H9 (cell line): ENCODE results near the gene VWA8. TPM values are rescaled to one million over a fixed set of nuclear protein-coding genes. Genes with fewer than 3 reads are reported as not detected.

Experiments used
- DNase-seq: peaks from one replicate; pipeline ENCODE4 v3.0.0-alpha.2; 2017
- H2AFZ ChIP-seq: one replicate; pipeline ENCODE4 v1.6.1; 2013; ENCODE audit warnings: mild to moderate bottlenecking, low read length, control low read depth, moderate library complexity
- H2AK5ac ChIP-seq: 2 replicates; pipeline ENCODE4 v1.6.1; 2013; ENCODE audit warnings: low read length, control low read depth, mixed read lengths; ENCODE audit not compliant: insufficient read length
- H2BK120ac ChIP-seq: one replicate; pipeline ENCODE4 v1.6.1; 2013; ENCODE audit warnings: low read depth, mild to moderate bottlenecking, low read length, control low read depth, inconsistent platforms; ENCODE audit not compliant: poor library complexity, severe bottlenecking
- H2BK12ac ChIP-seq: 2 replicates; pipeline ENCODE4 v1.6.1; 2013; ENCODE audit warnings: low read length, control low read depth, mixed read lengths, low read depth; ENCODE audit not compliant: insufficient read length
- H2BK15ac ChIP-seq: 2 replicates; pipeline ENCODE4 v1.6.1; 2013; ENCODE audit warnings: low read depth, low read length, control low read depth
- H2BK20ac ChIP-seq: one replicate; pipeline ENCODE4 v1.6.1; 2013; ENCODE audit warnings: low read depth, mild to moderate bottlenecking, low read length, control low read depth, inconsistent platforms; ENCODE audit not compliant: poor library complexity, severe bottlenecking
- H2BK5ac ChIP-seq: 2 replicates; pipeline ENCODE4 v1.6.1; 2013; ENCODE audit warnings: low read length, control low read depth, mixed read lengths; ENCODE audit not compliant: insufficient read length
- H3K14ac ChIP-seq: 2 replicates; pipeline ENCODE4 v1.6.1; 2013; ENCODE audit warnings: low read length, control low read depth; ENCODE audit not compliant: insufficient read depth
- H3K18ac ChIP-seq: 2 replicates; pipeline ENCODE4 v1.6.1; 2013; ENCODE audit warnings: low read depth, mild to moderate bottlenecking, mixed read lengths, low read length, control low read depth; ENCODE audit not compliant: insufficient read length
- H3K23ac ChIP-seq: 2 replicates; pipeline ENCODE4 v1.6.1; 2013; ENCODE audit warnings: low read length, control low read depth, mixed read lengths, low read depth; ENCODE audit not compliant: insufficient read length
- H3K23me2 ChIP-seq: 2 replicates; pipeline ENCODE4 v1.6.1; 2013; ENCODE audit warnings: low read depth, mild to moderate bottlenecking, mixed read lengths, low read length, control low read depth; ENCODE audit not compliant: insufficient read length, poor library complexity, severe bottlenecking
- H3K27ac ChIP-seq: 2 replicates; pipeline ENCODE4 v1.5.1; 2013; ENCODE audit warnings: low read length, control low read depth, mixed read lengths, low read depth; ENCODE audit not compliant: insufficient read length
- H3K27me3 ChIP-seq: 2 replicates; pipeline ENCODE4 v1.6.1; 2013; ENCODE audit warnings: low read length, control low read depth, inconsistent platforms; ENCODE audit not compliant: insufficient read depth
- H3K4ac ChIP-seq: 2 replicates; pipeline ENCODE4 v1.6.1; 2013; ENCODE audit warnings: low read depth, mild to moderate bottlenecking, control low read depth, inconsistent platforms, low read length, moderate library complexity
- H3K4me1 ChIP-seq: 2 replicates; pipeline ENCODE4 v1.6.1; 2013; ENCODE audit warnings: low read length, control low read depth, inconsistent platforms; ENCODE audit not compliant: insufficient read depth
- H3K4me2 ChIP-seq: 2 replicates; pipeline ENCODE4 v1.6.1; 2013; ENCODE audit warnings: low read length, control low read depth, mixed read lengths; ENCODE audit not compliant: insufficient read length, insufficient read depth
- H3K56ac ChIP-seq: 2 replicates; pipeline ENCODE4 v1.6.1; 2013; ENCODE audit warnings: low read depth, mild to moderate bottlenecking, mixed read lengths, low read length, control low read depth; ENCODE audit not compliant: insufficient read length
- H3K79me1 ChIP-seq: 2 replicates; pipeline ENCODE4 v1.6.1; 2013; ENCODE audit warnings: low read depth, mild to moderate bottlenecking, moderate library complexity, low read length, control low read depth, inconsistent platforms; ENCODE audit not compliant: insufficient read depth, poor library complexity, severe bottlenecking
- H3K79me2 ChIP-seq: 2 replicates; pipeline ENCODE4 v1.6.1; 2013; ENCODE audit warnings: low read length, control low read depth, inconsistent platforms; ENCODE audit not compliant: insufficient read depth
- H3K9ac ChIP-seq: 2 replicates; pipeline ENCODE4 v1.6.1; 2013; ENCODE audit warnings: low read length, control low read depth, mixed read lengths; ENCODE audit not compliant: insufficient read length; ENCODE audit errors: extremely low read depth
- H3K9me3 ChIP-seq: one replicate; pipeline ENCODE4 v1.6.1; 2013; ENCODE audit warnings: low read depth, low read length, inconsistent platforms; ENCODE audit not compliant: control insufficient read depth
- H3T11ph ChIP-seq: one replicate; pipeline ENCODE4 v1.6.1; 2013; ENCODE audit warnings: mild to moderate bottlenecking, low read length, control low read depth, inconsistent platforms
- H4K20me1 ChIP-seq: one replicate; pipeline ENCODE4 v1.6.1; 2013; ENCODE audit not compliant: control insufficient read depth, insufficient read length, insufficient read depth
- H4K5ac ChIP-seq: 2 replicates; pipeline ENCODE4 v1.6.1; 2013; ENCODE audit warnings: low read depth, mild to moderate bottlenecking, mixed read lengths, low read length, control low read depth; ENCODE audit not compliant: insufficient read length
- H4K8ac ChIP-seq: replicated peaks from 2 replicates; pipeline ENCODE4 v1.6.1; 2013; ENCODE audit warnings: low read length, control low read depth, mixed read lengths, low read depth; ENCODE audit not compliant: insufficient read length
- H4K91ac ChIP-seq: 2 replicates; pipeline ENCODE4 v1.6.1; 2013; ENCODE audit warnings: low read depth, mild to moderate bottlenecking, moderate library complexity, mixed read lengths, low read length, control low read depth; ENCODE audit not compliant: insufficient read length
- H3K27ac Mint-ChIP-seq, 3 experiments: 2 replicates in 2 of 3; 3 replicates in 1 of 3; pipeline ENCODE4 v1.8.0; 2020 to 2021; ENCODE audit warnings: mixed read lengths in 3 of 3, mild to moderate bottlenecking in 1 of 3, moderate library complexity in 1 of 3
- H3K27me3 Mint-ChIP-seq: 2 replicates; pipeline ENCODE4 v1.8.0; 2021; ENCODE audit warnings: low read depth, mild to moderate bottlenecking, moderate library complexity, mixed read lengths
- H3K36me3 Mint-ChIP-seq, 3 experiments: 2 replicates in 2 of 3; 3 replicates in 1 of 3; pipeline ENCODE4 v1.8.0; 2020 to 2021; ENCODE audit warnings: low read depth in 3 of 3, mixed read lengths in 3 of 3; ENCODE audit not compliant: insufficient read depth in 1 of 3
- H3K4me1 Mint-ChIP-seq, 2 experiments: 2 replicates each; pipeline ENCODE4 v1.8.0; 2020; ENCODE audit warnings: mixed read lengths in 2 of 2
- H3K4me3 Mint-ChIP-seq, 2 experiments: 2 replicates in 1 of 2; 3 replicates in 1 of 2; pipeline ENCODE4 v1.8.0; 2020 to 2021; ENCODE audit warnings: mild to moderate bottlenecking in 2 of 2, mixed read lengths in 2 of 2, moderate library complexity in 1 of 2
- H3K9me3 Mint-ChIP-seq, 2 experiments: 2 replicates in 1 of 2; 3 replicates in 1 of 2; pipeline ENCODE4 v1.8.0; 2020; ENCODE audit warnings: mild to moderate bottlenecking in 2 of 2, mixed read lengths in 2 of 2, moderate library complexity in 1 of 2
- WGBS: extraction: QIAGEN DNeasy Blood & Tissue Kit; methylation state at CpG from one replicate; pipeline ENCODE4 v1.1.7; 2013; ENCODE audit warnings: missing lambda C conversion rate, low lambda C conversion rate, mixed read lengths; ENCODE audit not compliant: insufficient read length; ENCODE audit errors: extremely low coverage; 5-methylcytosine and 5-hydroxymethylcytosine counted together
- total RNA-seq: library from RNA; stranded (reverse); gene quantifications from 2 replicates; pipeline ENCODE4 v1.2.1, GENCODE V29; 2021
- TF ChIP-seq, protein P1 (sequence below): fragments of 200-600 bp; sonication (generic); conservative IDR thresholded peaks from 3 replicates; pipeline ENCODE4 v1.8.0; 2021; ENCODE audit warnings: antibody characterized with exemption, mild to moderate bottlenecking

The VWA8 gene
- total RNA-seq, 1 experiment from 2014 or later = 17.4 TPM

DNA sequence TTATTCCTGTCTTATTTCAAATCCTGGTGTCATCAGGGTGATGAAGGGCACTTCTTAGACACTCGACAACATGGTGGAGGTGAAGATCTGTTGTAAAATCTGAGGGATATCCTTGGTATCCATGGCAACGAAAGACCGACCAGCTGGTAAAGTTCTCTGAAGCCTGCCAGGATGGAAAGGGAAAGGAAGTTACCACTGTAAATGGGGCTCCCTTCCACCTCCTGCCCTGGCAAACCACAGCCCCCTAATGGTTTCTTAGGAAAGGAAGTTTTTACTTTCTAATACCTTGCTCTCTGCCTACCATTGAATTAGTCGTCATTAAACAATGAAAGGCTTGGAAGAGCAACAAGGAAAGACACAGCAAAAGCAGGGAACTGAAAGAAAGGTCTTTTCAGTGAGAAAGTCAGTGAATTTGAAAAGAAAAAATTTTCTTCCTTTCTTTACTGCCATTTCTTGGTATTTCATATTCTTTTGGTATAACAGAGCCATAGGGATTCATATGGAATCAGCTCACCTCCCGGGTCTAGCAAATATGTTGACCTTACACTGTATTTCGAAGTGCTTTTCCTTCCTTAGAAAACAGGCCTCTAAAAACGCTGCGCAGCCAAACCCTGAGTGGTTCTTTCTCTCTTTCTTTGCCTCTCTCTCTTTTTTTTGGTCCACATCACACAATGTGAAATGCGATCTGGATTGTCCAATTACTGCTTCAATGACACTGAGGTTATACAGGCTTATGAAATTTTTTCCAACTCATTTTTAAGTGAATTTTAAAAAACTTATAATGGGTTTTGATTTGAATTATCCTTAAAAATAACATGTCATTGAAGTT lies 392.6 kb downstream of the VWA8 start:
- H3K9me3 ChIP-seq = no peaks in the 10 kb centered on the region
- H3K4ac ChIP-seq = no peak overlapping the region
- no peak overlapping the region for H3K4me3 Mint-ChIP-seq
- H4K8ac ChIP-seq = no peak overlapping the region
- peak overlapping the region in 1 of 3 experiments; percentile 9; a peak in 1 of 7 replicates for H3K27ac Mint-ChIP-seq
- H2AK5ac ChIP-seq = no peak overlapping the region
- no peaks in the 10 kb centered on the region for H3K79me1 ChIP-seq
- no peak overlapping the region for H3K23ac ChIP-seq
- TF ChIP-seq, protein P1, sequence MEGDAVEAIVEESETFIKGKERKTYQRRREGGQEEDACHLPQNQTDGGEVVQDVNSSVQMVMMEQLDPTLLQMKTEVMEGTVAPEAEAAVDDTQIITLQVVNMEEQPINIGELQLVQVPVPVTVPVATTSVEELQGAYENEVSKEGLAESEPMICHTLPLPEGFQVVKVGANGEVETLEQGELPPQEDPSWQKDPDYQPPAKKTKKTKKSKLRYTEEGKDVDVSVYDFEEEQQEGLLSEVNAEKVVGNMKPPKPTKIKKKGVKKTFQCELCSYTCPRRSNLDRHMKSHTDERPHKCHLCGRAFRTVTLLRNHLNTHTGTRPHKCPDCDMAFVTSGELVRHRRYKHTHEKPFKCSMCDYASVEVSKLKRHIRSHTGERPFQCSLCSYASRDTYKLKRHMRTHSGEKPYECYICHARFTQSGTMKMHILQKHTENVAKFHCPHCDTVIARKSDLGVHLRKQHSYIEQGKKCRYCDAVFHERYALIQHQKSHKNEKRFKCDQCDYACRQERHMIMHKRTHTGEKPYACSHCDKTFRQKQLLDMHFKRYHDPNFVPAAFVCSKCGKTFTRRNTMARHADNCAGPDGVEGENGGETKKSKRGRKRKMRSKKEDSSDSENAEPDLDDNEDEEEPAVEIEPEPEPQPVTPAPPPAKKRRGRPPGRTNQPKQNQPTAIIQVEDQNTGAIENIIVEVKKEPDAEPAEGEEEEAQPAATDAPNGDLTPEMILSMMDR = no peak
- H2BK15ac ChIP-seq = no peak overlapping the region
- H3K18ac ChIP-seq = no peak overlapping the region
- H3K9me3 Mint-ChIP-seq = peaks cover 7 to 8% of the 10 kb centered on the region in 2 experiments; a peak in 3 of 5 replicates
- no peak overlapping the region for H2BK120ac ChIP-seq
- no peaks in the 10 kb centered on the region for H3K23me2 ChIP-seq
- H3K4me1 Mint-ChIP-seq = peaks cover 0 to 12% of the 10 kb centered on the region in 2 experiments; a peak in 2 of 4 replicates
- DNase-seq = no peak
- no CpG with 5 or more reads among the region's 9 CpGs for WGBS
- no peak overlapping the region for H3K14ac ChIP-seq
- H3K79me2 ChIP-seq = no peaks in the 10 kb centered on the region
- H3T11ph ChIP-seq = no peak overlapping the region
- no peak overlapping the region for H4K91ac ChIP-seq
- no peak overlapping the region for H4K5ac ChIP-seq
- no peak overlapping the region for H3K9ac ChIP-seq
- no peak overlapping the region for H3K56ac ChIP-seq
- H2BK5ac ChIP-seq = no peak overlapping the region
- H3K27me3 Mint-ChIP-seq = no peaks in the 10 kb centered on the region
- no peak overlapping the region for H3K27ac ChIP-seq
- no peak overlapping the region for H2BK20ac ChIP-seq
- H2AFZ ChIP-seq = no peak overlapping the region
- H3K36me3 Mint-ChIP-seq = peaks cover 9 to 16% (median 14%) of the 10 kb centered on the region in 3 experiments; a peak in 6 of 7 replicates
- H2BK12ac ChIP-seq = no peak overlapping the region
- H3K4me2 ChIP-seq = no peak overlapping the region
- no peaks in the 10 kb centered on the region for H4K20me1 ChIP-seq
- no peaks in the 10 kb centered on the region for H3K4me1 ChIP-seq
- no peaks in the 10 kb centered on the region for H3K27me3 ChIP-seq
